Stimulated activated CD4-positive, alpha-beta T cell treated with anti-CD3 and anti-CD28 coated beads, Interleukin-4, amount 100 ng/mL, for 1 hour (primary cell): ENCODE data around the gene HDAC11.
A peak's percentile ranks its signal among the peaks of the same experiment; 100 is the strongest.
"Not testable (repeated sequence)": the region's sequence is repeated elsewhere in the genome, so short reads cannot be mapped to it uniquely, and the experiment has no call there.

Source experiments
- DNase-seq: peaks from one replicate; pipeline ENCODE4 v3.0.0-alpha.2; 2020

The HDAC11 gene, protein sequence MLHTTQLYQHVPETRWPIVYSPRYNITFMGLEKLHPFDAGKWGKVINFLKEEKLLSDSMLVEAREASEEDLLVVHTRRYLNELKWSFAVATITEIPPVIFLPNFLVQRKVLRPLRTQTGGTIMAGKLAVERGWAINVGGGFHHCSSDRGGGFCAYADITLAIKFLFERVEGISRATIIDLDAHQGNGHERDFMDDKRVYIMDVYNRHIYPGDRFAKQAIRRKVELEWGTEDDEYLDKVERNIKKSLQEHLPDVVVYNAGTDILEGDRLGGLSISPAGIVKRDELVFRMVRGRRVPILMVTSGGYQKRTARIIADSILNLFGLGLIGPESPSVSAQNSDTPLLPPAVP

GRCh38 chr3:13479582-13480339 lies at the start of gene HDAC11:
TSS of gene HDAC11 (plus strand) at chr3:13480306. CDS start at chr3:13480348, 42 bp downstream.
- peak; percentile 97 for DNase-seq

DNA sequence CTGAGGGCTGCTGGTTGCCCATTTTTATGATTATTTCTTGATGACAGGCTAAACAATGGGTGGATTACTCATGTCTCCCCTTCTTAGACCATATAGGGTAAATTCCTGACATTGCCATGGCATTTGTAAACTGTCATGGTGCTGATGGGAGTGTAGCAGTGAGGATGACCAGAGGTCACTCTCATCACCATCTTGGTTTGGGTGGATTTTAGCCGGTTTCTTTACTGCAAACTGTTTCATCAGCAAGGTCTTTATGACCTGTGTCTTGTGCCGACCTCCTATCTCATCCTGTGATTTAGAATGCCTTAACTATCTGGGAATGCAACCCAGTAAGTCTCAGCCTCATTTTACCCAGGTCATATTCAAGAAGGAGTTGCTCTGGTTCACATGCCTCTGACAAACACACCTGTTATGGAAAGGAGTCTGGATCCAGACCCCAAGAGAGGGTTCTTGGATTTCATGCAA lies 49.7 kb upstream of the HDAC11 start:
- DNase-seq = not testable (repeated sequence)

DNA sequence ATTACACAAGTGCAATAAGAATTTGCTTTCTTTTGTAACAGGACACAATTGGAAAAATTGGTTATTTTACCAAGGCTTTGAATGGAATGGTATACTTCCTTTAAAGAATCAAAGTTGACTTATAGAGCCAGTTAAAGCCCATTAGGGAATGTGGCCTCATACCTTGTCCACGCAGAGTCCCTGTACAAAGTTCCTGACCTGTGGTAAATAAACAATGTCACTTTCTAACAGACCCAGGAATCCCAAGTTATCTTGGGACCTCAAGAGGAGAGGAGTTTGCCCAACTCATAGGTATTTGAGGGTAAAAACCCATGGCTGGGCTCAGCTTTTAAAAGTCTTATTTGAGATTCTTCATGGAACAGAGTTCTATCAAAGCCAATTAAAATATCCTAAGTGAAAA lies 48.0 kb upstream of the HDAC11 start:
- DNase-seq = no peak

GRCh38 chr3:13433912-13434311 lies 46.2 kb upstream of the HDAC11 start:
- no peak for DNase-seq

DNA sequence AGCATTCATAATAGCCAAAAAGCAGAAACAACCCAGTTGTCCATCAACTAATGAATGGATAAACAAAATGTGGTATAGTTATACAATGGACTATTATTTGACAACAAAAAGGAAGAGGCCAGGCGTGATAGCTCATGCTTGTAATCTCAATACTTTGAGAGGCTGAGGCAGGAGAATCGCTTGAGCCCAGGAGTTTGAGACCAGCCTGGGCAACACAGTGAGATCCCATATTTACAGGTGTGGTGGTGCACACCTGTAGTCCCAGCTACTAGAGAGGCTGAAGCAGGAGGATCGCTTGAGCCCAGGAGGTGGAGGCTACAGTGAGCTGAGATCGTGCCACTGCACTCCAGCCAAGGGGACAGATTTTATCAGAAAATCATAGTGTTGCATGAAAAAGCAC lies 43.9 kb upstream of the HDAC11 start:
- not testable (repeated sequence) for DNase-seq

DNA sequence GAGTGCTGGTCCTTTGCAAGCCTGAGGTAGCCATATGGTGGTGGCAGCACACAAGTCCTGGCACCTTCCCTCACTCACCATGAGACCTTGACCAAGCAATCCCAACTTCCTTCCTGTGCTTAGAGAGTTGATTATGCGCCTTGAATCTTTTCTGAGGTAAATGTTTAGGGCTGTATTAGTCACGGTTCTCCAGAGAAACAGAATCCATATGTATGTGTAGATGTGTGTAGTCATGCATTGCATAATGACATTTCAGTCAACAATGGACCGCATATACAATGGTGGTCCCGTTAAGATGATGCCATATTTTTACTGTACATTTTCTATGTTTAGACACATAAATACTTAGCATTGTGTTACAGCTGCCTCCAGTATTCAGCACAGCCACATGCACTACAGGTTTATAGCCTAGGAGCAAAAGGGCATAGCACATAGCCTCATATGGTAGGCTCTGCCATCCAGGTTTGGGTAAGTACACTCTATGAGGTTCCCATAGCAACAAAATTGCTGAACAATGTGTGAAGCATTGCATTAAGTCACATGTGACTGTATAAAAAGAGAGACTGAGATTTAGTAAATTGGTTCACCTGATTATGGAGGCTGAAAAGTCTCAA lies 39.8 kb upstream of the HDAC11 start:
- no peak for DNase-seq

DNA sequence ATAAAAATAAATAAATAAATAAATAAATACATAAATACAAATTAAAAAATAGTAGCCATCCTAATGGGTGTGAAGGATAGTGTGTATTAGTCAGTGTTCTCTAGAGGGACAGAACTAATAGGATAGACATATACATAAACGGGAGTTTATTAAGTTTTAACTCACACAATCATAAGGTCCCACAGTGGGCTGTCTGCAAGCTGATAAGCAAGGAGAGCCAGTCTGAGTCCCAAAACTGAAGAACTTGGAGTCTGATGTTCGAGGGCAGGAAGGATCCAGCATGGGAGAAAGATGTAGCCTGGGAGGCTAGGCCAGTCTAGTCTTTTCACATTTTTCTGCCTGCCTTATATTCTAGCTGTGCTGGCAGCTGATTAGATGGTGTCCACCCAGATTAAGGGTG lies 37.2 kb upstream of the HDAC11 start:
- not testable (repeated sequence) for DNase-seq

- peak; percentile 18 for DNase-seq
Measured at GRCh38 chr3:13451301-13451673, 28.8 kb upstream of the HDAC11 start.

GRCh38 chr3:13452490-13453335 lies 27.4 kb upstream of the HDAC11 start:
- DNase-seq = peak; percentile 21

GRCh38 chr3:13455644-13456043 lies 24.5 kb upstream of the HDAC11 start:
- DNase-seq = no peak

- DNase-seq = no peak
Measured at GRCh38 chr3:13457593-13457992, 22.5 kb upstream of the HDAC11 start.

DNA sequence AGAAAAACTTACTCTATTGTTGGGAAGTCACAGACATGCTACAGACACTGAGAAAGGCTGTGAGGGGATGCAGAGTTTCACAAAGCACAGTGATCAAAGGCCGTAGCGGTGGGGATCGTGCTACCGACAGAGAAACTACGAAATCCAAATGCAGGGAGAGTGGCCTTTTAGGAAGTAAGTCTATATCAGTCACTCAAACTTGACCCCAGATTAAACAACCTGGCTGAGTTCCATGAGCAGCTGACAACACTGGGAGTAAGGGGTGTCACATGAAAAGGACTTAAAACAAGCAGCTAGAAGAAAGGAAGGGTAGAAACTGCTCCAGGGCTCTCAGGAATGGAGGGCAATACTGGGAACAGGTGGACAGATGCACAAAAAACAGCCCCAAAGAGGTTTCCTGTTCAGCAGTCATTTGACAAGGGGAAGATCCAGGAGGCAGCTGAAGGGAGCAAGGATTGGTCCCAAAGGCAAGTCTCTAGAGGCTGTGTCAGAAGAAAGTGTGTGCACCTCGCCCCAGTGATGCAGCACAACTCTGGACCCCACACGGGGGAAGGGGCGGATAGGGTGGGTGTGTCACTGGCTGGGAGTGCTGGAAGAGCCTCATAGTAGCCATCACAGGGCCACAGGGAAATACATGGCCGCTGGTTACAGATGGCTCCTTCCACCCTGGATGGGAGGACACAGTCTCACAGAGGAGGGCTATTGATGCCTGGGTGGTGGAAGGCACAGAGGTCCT lies 20.3 kb upstream of the HDAC11 start:
- DNase-seq = no peak

- DNase-seq = no peak
Measured at GRCh38 chr3:13460341-13460736, 19.8 kb upstream of the HDAC11 start.

DNA sequence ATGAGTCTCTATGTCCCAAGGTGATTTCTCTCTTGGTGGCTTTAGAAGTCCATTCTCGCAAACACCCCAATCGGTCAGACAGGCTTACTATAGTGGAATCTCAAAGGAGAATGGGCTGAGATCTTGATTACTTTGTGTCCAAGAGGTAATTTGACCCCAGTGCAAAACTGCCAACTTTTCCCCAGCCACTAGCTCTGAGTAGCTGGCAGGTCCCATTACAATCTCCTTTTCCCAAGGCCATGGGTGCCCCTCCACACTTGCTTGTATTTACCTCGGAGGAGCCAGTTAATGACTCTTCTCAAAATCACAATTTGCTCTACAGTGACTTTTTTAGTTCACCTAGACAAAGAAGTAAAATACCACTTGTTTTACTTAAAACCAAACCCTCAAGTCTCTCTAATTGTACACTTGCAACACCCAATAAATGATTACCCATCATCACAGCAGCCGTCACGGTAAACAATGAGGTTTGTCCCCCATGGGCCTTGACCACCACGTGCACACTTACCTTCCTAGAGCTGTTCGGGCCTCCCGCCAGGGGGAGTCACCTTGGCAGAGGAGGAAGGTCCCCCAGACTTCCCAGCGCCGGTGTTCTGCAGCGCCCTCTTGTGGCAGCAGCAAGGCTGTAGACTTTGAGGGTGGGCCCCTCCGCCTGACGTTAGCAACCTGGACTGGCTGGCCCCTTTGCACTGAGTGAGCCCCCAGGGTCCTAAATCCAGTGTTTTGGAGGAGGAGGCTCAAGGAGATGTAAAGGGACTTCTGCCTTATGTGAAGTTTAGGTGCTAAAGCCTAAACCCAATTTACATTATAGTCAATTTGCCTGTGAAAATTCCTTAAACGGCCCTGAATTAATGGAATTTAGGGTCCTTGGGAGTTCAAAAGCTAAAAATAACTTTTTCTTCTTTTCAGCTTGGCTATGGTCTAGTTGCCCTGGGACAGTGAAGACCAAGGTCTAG lies 18.7 kb upstream of the HDAC11 start:
- peak; percentile 74 for DNase-seq

DNA sequence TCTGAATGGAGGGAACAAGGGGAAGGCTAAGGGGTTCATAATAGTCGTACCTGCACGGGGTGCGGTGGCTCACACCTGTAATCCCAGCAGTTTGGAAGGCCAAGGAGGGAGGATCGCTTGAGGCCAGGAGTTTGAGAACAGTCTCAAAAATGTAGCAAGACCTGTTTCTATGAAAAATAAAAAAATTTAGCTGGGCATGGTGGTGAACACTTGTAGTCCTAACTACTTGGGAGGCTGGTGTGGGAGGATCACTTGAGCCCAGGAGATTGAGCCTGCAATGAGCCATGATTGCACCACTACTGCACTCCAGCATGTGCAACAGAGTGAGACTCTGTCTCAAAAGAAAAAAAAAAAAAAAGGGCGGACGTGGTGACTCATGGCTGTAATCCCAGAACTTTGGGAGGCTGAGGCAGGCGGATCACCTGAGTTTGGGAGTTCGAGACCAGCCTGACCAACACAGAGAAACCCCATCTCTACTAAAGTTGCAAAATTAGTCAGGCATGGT lies 17.9 kb upstream of the HDAC11 start:
- no peak for DNase-seq

- DNase-seq = no peak
Measured at GRCh38 chr3:13462822-13463221, 17.3 kb upstream of the HDAC11 start.

GRCh38 chr3:13463618-13464400 lies 16.3 kb upstream of the HDAC11 start:
- no peak for DNase-seq

GRCh38 chr3:13465236-13465873 lies 14.8 kb upstream of the HDAC11 start:
- DNase-seq = no peak

DNA sequence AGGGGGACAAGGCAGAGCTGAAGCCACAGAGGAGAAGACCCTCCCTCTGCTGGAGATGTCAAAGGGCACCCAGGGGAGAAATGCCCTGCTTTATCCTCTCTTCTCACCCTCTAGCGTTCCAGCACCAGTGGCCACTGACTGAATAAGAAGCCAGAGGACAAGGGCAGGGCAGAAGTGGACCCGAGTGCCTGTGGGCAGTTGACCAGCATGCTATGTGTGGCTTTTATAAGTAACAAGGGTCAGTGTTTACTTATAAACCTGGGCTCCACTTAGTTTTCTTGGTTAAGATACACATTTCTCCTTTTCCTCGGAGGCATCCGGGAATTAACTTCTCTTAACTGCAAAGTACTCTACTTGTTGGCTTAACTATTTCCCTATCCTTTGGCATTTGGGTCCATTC lies 13.3 kb upstream of the HDAC11 start:
- DNase-seq = no peak
